Kidney (tissue), 14 donors: ENCODE results near the gene MRRF. TPM values are rescaled to one million over a fixed set of nuclear protein-coding genes. Genes with fewer than 3 reads are reported as not detected.

ENCODE experiments used
- DNase-seq, 5 donors: peaks; one replicate each; pipeline ENCODE4 v3.0.0-alpha.2; 2013 to 2020
- FAIRE-seq: peaks from 2 replicates; lab custom pipeline; 2012; peaks lifted over from hg19 to GRCh38; lab: Jason Lieb, UNC
- H3K27ac ChIP-seq, 2 donors: one replicate each; pipeline ENCODE4 v1.7.0; 2013; ENCODE audit warnings: low read depth in 2 of 2, low read length in 2 of 2, inconsistent platforms in 1 of 2
- H3K27me3 ChIP-seq: one replicate; pipeline ENCODE4 v1.7.1; 2013; ENCODE audit warnings: low read length, inconsistent platforms; ENCODE audit not compliant: control insufficient read depth, insufficient read depth
- H3K36me3 ChIP-seq, 3 donors: one replicate each; pipeline versions ENCODE4 v1.7.0 to v1.7.1; 2013; ENCODE audit warnings: low read length in 3 of 3, control low read depth in 1 of 3, inconsistent platforms in 1 of 3; ENCODE audit not compliant: insufficient read depth in 3 of 3, control insufficient read depth in 2 of 3
- H3K4me1 ChIP-seq, 3 donors: one replicate each; pipeline versions ENCODE4 v1.7.0 to v1.7.1; 2013; ENCODE audit warnings: low read length in 3 of 3, inconsistent platforms in 1 of 3, low read depth in 1 of 3; ENCODE audit not compliant: control insufficient read depth in 2 of 3, insufficient read depth in 2 of 3
- H3K4me3 ChIP-seq, 3 donors: one replicate each; pipeline versions ENCODE4 v1.7.0 to v1.8.1; 2013; ENCODE audit warnings: low read length in 3 of 3, control low read depth in 1 of 3, inconsistent platforms in 1 of 3
- H3K9ac ChIP-seq, 3 donors: one replicate each; pipeline versions ENCODE4 v1.7.0 to v1.7.1; 2013; ENCODE audit warnings: low read length in 3 of 3, control low read depth in 1 of 3, inconsistent platforms in 1 of 3
- H3K9me3 ChIP-seq, 3 donors: one replicate each; pipeline versions ENCODE4 v1.7.0 to v1.7.1; 2013; ENCODE audit warnings: low read length in 3 of 3, control low read depth in 1 of 3, inconsistent platforms in 1 of 3; ENCODE audit not compliant: control insufficient read depth in 2 of 3, insufficient read depth in 1 of 3
- intact Hi-C: fragments of 100-400 bp; cut with DNase I; formaldehyde crosslinking; loops from one replicate; pipeline ENCODE4 v1.11.1; 2022
- polyA plus RNA-seq: library from polyadenylated mRNA; stranded (reverse); fragments of 350-450 nt; fragmentation: Illumina TruSeq; extraction: RNeasy Lipid Tissue Mini Kit (QIAGEN cat#74804); gene quantifications from one replicate; pipeline ENCODE4 v1.2.3, GENCODE V29; 2014; ENCODE audit warnings: low read depth, low replicate concordance; ENCODE audit not compliant: insufficient read depth
- total RNA-seq: library from RNA; stranded (reverse); fragmentation: NEBNext Ultra II Directional; extraction: Animal tissue kit (Norgen Biotek cat#: 25700); gene quantifications from one replicate; pipeline ENCODE4 v1.2.1, GENCODE V29; 2021
- TF ChIP-seq, protein P1 (sequence below): IDR thresholded peaks from 3 replicates; pipeline ENCODE4 v1.5.1; 2012; ENCODE audit warnings: mild to moderate bottlenecking, moderate library complexity, borderline replicate concordance; ENCODE audit not compliant: insufficient read depth; ENCODE audit errors: extremely low read depth
- donor health status: control.
- donor health status: control.
- donor health status: control.
- donor health status: control.
- donor health status: control.
- donor health status: DM: yes; HTN: yes; CAD: no.
- donor health status: Normal renal cell carcinoma (clear cell type).

Gene MRRF
- total and polyA plus RNA-seq, 2 donors from 2014 or later, result 38.8 to 44.9 TPM

DNA sequence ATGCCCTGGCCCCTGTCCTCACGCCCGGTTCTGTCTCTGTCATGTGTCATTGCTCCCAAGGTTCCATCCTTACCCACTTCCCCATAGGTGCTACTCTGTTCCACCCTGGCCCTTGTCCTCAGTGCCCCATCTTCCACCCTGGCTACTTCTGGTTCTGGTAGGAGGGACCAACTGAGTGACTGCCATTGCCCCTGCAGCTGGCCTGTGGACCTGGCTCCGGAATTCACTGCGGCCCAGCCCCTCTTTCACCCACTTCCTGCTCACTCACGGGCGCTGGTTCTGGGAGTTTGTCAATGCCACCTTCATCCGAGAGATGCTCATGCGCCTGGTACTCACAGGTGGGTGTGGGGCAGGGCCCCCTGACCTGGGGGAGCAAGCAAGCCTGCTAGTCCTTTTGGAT, 113.6 kb downstream of the MRRF start:
- H3K27ac ChIP-seq, result no peak overlapping the region
- DNase-seq, result no peak
- TF ChIP-seq, protein P1, sequence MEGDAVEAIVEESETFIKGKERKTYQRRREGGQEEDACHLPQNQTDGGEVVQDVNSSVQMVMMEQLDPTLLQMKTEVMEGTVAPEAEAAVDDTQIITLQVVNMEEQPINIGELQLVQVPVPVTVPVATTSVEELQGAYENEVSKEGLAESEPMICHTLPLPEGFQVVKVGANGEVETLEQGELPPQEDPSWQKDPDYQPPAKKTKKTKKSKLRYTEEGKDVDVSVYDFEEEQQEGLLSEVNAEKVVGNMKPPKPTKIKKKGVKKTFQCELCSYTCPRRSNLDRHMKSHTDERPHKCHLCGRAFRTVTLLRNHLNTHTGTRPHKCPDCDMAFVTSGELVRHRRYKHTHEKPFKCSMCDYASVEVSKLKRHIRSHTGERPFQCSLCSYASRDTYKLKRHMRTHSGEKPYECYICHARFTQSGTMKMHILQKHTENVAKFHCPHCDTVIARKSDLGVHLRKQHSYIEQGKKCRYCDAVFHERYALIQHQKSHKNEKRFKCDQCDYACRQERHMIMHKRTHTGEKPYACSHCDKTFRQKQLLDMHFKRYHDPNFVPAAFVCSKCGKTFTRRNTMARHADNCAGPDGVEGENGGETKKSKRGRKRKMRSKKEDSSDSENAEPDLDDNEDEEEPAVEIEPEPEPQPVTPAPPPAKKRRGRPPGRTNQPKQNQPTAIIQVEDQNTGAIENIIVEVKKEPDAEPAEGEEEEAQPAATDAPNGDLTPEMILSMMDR, result no peak

DNA sequence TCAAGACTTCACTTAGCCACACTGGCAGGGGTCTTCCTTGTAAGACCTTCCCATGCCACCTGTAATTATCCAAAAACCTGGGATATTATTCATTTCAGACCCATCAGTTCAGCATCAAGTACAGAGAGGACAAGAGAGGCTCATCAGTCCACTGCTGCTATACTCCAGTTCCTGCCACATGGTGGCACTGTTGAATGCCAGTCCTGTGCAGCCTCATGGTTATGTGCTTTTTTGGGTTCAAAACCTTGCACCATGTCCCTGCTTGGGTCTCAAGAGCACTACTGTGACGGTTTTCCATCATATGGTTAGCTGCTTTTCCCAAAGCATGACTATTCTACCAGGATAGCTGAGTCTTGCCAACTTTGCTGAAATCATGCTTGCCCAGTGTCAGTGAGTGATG, 114.7 kb downstream of the MRRF start:
- Histone ChIP-seq H3K9me3 (peaks cover 0 to 5% (median 0%) of the 10 kb centered on the region in 3 donors), H3K36me3 (no peaks in the 10 kb centered on the region), H3K27me3 (no peaks in the 10 kb centered on the region), H3K4me3 (no peak overlapping the region), H3K4me1 (peaks cover 0 to 7% (median 0%) of the 10 kb centered on the region in 3 donors), H3K9ac (no peak overlapping the region), H3K27ac (no peak overlapping the region)
- FAIRE-seq (no peak), DNase-seq (no peak)
- intact Hi-C loops, result no loop called here
- TF ChIP-seq, protein P1, result no peak

More for the DNA sequence above, 113.6 kb downstream of the MRRF start:
- intact Hi-C loops, result no loop called here
- peaks cover 0 to 7% (median 0%) of the 10 kb centered on the region in 3 donors for H3K4me1 ChIP-seq
- no peak overlapping the region for H3K9ac ChIP-seq
- H3K9me3 ChIP-seq, result peaks cover 0 to 5% (median 0%) of the 10 kb centered on the region in 3 donors
- no peaks in the 10 kb centered on the region for H3K36me3 ChIP-seq
- no peak for FAIRE-seq
- no peak overlapping the region for H3K4me3 ChIP-seq
- H3K27me3 ChIP-seq, result no peaks in the 10 kb centered on the region

DNA sequence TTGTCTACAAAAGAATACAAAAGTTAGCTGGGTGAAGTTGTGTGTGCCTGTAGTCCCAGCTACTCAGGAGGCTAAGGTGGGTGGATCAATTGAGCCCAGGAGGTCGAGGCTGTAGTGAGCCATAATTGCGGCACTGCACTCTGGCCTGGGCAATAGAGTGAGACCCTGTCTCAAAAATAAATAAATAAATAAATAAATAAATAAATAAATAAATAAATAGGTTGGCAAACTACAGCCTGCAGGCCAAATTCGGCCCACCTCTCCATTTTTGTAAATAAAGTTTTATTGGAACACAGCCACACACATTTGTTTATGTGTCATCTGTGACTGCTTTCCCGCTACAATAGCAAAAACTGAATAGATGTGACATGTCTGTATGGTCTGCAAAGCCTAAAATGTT, 115.6 kb downstream of the MRRF start:
- no peak for DNase-seq
- Histone ChIP-seq H3K27me3 (no peaks in the 10 kb centered on the region), H3K9me3 (peaks cover 0 to 5% (median 0%) of the 10 kb centered on the region in 3 donors), H3K27ac (no peak overlapping the region), H3K36me3 (no peaks in the 10 kb centered on the region), H3K4me1 (peaks cover 0 to 5% (median 0%) of the 10 kb centered on the region in 3 donors), H3K4me3 (no peak overlapping the region), H3K9ac (no peak overlapping the region)
- no peak for FAIRE-seq
- TF ChIP-seq, protein P1, result no peak
- intact Hi-C loops, result no loop called here

Other genes starting within 250 kb of the MRRF start
- 10.0 TPM for gene TTLL11, start 171.6 kb upstream of the MRRF start, total RNA-seq
- gene TTLL11, start 171.6 kb upstream of the MRRF start, polyA plus RNA-seq, result 2.3 TPM
- gene NDUFA8, start 105.1 kb upstream of the MRRF start, total RNA-seq, result 42.5 TPM
- 264 TPM for gene NDUFA8, start 105.1 kb upstream of the MRRF start, polyA plus RNA-seq
- gene MORN5, start 105.0 kb upstream of the MRRF start, total RNA-seq, result 1.6 TPM
- gene MORN5, start 105.0 kb upstream of the MRRF start, polyA plus RNA-seq, result 5.6 TPM
- 4.9 TPM for gene LHX6, start 35.9 kb upstream of the MRRF start, total RNA-seq
- 0.82 TPM for gene LHX6, start 35.9 kb upstream of the MRRF start, polyA plus RNA-seq
- gene RBM18, start within 50 bp of the MRRF start, total RNA-seq, result 18.5 TPM
- 17.5 TPM for gene RBM18, start within 50 bp of the MRRF start, polyA plus RNA-seq
- 9.4 TPM for gene PTGS1, start 106.1 kb downstream of the MRRF start, total RNA-seq
- gene PTGS1, start 106.1 kb downstream of the MRRF start, polyA plus RNA-seq, result 3.5 TPM
- not detected for gene OR1J1, start 213.0 kb downstream of the MRRF start, total RNA-seq
- not detected for gene OR1J1, start 213.0 kb downstream of the MRRF start, polyA plus RNA-seq
- gene OR1J2, start 245.9 kb downstream of the MRRF start, total RNA-seq, result not detected
- not detected for gene OR1J2, start 245.9 kb downstream of the MRRF start, polyA plus RNA-seq